HUDEP-2 (cell line): ENCODE measurements around the gene CXXC5.

Source experiments
- DNase-seq, 76 experiments: peaks; one replicate each; lab custom pipeline; 2025; ENCODE audit not compliant: unreplicated experiment in 76 of 76; lab: John Stamatoyannopoulos, UW

Gene CXXC5

DNA sequence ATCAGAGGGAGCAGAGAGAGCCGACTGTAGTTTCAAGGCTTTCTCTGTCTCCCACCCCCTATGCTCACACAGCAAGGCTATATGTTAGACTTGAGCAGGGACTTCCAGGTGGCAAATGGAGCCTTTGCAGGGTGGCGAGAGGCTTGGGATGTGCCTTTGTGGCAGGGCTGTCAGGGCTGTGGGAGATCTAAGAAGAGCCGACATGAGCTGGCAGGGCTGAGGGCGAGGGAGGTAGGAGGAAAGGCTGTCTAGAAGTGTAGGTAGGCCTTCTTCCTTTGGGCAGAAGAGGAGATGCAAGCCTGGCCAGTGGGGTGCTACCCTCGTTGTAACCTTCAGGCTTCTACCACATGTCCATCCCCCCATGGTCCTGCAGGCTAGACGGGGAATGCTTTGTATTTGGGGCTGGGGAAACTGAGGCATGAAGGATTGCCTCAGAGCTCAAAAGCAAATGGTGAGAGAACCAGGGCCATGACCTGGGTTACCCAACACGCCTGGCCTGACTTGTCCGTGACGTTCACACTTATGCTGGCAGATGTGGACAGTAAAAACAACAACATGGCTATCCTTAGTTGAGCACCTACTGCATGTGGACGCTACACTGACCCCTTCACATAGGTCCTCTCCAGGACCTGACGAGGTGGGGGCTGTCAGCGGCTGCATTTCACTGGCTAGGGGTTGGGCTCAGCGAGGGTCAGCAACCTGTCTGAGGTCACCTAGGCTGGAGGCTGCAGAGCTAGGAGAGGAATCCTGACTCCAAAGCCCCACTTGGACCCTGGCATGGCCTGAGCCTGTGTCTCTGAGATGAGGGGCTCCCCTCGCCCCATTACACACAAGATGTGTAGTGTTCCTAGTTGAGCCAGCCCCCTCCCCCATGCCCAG is 15.3 kb downstream of the CXXC5 start:
- DNase-seq, result no peak

DNA sequence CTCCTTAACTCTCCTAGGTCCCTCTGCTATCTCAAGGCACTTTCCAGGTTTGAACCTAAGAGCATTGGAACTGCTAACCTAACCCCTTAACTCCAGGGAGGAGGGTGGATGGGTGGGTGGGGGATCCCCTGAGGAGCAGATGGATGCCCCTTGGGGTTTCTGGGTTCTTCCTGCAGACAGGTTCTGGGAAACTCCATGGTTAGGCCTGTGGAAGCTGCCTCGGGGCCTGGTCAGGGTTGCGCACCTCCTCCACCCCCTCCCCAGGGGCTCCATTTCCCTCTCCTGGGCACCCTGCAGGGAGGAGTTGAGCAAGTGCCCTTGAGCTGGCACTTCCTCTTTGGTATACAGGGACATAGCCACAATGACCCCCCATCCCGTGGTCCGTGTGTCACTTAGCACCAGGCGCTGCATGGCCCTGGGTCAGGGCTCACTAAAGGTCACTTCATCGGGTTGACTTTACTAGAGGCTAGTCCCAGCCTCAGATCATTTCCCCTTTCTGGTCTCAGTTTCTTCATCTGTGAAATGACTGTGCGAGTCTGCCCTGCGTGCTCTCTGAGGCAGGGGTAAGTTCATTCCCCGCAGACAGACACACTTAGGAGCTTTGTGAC is 16.0 kb downstream of the CXXC5 start:
- peak in 1 of 76 experiments; percentile 13 for DNase-seq

DNA sequence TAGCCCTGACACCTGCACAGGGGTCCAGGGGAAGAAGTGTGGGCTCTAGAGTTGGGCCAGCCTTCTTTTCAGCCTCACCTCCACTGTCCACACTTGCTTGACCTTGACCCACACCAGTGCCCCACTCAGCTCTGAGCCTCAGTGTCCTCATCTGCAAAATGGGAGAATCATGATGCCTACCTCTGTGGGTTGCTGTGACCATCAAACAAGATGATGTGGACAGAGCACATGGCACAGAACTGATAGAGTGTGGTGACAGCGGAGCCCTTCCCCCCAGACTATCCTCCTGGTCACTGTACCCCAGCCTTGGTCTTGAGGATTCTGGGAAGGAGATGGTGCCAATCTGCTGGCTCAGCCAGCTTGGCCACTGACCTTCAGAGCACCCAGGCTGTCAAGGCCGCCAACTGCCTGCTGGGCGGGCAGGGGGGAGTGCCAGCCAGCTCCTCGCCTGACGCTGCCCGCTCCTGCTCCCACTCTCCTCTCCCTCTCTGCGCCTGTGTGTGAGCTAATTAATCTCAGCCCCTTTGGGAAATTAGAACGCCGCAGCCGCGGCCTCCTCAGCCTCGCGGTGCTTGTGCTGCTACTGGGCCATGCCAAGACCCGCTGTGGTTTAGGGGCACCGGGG is 16.7 kb downstream of the CXXC5 start:
- DNase-seq, result no peak

DNA sequence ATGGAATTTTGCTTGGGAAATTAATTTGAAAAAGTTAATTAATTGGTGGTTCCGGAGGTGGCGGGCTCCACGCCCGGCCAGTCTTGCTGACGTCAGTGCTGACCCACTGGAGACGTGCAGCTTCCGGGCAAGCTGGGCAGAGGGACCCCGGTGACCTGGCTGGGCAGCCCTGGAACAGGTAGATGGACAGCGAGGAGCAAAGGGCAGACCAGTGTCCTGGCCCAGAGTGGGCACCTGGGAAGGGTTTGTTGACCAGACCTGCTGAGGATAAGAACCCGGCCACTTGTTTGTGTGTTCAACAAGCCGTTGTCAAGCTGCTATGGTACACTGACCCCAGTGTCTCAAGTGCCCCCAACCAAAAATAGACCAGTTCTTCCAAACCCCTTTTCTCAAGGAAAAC is 17.5 kb downstream of the CXXC5 start:
- no peak for DNase-seq

DNA sequence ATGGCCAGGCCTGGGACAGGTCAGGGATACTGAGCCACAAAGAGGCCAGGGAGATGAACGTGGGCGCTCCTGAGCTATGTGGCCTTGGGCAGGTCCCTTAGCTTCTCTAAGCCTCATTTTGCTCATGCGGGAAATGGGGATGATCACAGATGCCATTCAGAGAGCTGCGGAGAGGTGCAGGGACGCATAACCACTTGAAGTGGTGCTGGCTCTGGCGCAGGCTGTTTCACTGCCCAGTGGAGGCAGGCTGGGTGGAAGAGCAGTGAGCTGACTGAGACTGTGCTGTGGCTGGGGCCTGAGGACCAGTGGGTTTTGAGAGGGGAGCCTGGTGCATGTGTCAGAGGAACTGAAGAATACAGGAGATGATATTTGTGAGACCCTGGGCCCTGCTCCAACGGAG is 18.4 kb downstream of the CXXC5 start:
- no peak for DNase-seq

DNA sequence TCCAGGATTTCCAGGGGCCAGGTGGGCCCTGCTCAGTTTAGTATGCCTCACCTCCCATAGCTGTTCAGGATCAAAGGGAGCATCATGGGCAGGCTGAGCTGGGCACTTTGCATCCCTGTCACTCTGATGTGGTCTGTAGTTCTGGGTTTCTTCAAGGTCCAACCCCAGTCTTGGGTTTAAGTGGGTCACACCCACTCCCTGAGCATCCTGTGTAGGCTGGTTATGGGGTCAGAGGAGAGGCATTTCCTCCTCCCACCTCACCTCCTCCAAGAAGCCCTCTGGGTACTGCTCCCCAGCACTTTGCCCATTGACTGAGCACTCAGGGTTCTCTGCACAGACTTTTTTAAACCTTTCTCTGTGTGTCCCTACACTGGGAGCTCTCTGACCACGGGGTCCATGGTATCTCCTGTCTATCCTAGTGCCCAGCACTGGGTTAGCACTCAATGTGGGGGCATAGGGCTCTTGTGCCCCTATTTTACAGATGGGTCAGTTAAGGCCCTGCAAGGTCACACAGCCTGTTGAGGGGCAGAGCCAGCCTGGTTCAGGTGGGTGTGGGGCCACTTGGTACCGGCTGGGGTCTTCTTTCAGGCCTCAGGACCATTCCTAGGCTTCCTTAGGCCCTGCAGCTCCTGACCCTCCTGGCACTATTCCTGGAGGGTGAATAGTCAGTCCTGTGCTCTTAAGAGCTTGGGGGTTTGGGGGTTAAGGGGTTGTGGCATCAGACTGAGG is 19.0 kb downstream of the CXXC5 start:
- DNase-seq, result peak in 8 of 76 experiments; percentile 10 to 34 (median 18)

DNA sequence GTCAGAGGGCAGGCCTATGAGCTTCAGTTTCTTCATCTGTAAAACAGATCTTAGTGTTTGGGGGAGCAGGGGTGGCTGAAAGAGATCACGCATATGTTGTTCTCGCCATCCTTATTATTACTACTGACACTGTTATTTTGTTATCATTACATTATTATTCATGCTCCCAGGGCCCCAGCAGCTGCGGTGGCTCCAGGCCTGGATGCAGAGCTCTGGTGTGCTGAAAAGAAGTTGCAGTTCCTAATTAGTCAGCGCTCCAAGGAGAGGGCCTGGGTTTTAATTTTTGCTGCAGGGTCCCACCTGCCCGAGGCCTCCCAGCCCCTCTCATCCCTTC is 19.5 kb downstream of the CXXC5 start:
- peak in 3 of 76 experiments; percentile 33 to 58 (median 45) for DNase-seq

DNA sequence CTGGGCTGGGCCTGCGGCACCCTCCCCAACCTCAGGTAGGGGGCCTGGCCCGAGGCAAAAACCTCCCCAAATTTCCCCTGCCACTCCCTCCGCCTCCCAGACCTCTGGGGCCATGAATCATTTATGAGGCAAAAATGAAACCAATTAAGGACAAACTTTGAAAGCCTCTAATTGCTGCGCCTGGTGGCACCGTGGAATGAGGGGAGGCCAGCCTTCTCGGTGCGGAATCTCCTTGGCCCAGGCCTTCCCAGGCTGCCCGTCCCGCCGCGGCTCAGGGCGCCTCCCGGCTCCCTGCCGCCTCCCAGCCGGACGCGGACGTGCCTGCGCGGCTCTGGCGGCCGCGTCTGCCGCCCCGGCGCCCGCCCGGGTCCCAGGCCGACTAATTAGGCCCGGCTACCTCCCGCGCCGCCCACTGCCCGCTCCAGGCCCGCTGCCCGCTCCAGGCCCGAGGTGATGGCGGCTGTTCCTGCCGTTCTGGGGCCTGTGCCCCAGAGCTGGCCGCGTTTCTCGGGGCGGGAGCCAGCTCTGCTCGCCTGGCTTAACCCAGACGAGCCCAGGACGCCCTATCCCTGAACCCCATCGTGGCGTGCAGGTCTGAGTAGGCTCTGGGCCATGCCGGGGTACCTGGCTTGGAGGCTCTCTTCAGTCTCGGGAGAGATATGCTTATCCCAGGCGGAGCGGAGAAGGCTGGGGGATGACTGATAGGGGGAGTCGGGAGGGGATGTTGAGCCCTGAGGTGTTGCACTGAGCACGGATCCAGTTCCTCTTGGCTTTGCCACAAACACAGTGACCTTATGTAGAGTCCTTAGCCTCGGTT is 20.1 kb downstream of the CXXC5 start:
- DNase-seq, result peak in 45 of 76 experiments; percentile 3 to 76 (median 37)

DNA sequence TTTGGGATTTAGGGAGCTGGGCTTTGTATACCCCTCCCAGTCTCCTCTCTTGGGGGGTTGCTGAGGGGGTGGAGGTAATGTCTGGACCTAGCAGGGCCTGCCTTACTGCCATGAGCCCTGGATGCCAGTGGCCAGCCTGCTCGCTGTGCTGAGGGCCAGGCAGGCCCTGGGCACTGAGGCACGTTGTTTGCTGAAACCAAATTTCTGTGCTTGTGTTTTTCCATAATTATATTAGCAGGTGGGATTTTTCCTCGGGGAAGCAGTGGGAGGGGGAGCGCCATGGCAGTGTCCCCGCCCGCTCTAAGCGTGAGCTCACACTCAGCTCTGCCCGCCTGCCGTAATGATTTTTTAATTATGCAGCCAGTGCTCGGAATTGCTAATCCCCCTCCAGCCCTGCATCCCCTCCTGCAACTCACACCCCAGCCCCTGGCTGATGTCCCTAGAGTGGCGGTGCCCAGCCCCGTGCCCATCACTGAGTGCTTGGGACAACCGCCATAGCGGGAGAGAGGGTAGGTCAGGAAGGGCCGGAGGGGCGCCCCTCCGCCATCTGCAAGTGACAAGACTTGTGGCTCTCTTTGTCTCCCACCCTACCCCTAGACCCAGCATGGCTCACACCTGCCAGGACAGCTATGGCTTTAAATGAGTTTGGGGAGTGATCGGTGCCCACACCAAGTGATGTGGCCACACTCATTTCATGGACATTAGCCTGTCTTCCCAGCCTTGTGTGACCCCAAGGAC is 20.9 kb downstream of the CXXC5 start:
- DNase-seq, result peak in 8 of 76 experiments; percentile 18 to 67 (median 52)

DNA sequence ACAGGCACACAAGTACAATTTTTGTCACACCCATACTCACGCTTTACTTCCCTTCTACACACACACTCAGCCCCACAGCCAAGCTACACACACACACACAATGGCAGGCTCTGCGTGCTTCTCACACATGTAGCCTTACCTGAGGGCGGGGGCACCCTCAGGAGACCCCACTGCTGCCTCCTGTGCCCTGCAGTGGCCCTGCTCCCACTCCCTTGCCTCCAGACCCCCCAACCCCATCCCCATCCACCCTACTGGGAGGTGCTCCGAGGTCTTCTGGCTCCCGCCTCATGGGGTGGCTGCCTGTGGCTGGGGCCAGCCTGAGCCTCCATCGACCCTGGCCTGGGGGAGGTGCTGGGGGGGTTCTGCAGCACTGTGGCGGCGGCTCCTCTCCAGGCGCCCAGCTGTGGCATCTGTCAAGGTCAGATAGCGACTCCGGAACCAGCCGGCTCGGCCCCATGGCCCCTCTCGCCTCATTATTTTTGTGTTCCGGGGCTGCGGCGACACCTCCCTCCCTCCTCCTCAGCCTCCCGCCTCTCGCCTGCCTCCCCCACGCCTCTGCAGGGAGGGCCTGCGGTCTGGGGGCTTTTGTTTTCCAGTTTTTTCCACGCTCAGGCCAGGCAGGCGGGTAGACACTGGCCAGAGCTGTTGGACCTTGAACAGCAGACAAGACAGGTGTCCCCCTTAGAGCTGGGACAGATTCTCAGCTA is 21.7 kb downstream of the CXXC5 start:
- DNase-seq, result peak in 74 of 76 experiments; percentile 56 to 96 (median 89)

DNA sequence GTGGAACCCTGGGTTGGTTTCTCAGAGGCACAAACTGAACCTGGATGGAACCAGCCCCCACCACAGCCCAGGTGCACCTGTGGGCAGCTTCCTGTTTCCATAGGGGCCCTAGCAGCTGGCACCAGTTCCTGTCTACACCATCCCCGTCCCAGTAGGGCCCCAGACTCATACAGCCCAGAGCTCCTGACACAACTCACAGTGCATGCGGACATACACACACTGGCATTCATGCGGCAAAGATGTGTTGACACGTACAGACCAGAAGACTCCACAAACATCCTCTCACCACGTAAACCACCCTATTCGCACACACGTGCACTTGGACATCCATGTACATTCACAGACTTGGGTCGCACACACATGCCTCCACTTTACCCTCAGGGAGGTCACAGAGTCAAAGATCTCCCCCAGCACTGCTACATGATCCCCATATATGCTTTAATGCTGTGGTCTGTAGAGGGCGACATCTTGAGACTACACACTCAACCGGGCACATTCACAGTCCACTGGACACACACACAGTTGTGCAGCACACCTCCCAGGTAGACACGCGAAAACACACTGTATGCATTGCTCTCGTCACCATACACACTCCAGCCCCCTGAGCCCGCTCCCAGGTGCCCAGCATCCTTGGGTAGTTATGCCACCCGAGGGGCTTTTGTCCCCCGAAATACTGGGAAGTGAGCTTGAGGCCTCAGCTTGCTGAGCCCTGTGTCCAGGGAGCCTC is 22.4 kb downstream of the CXXC5 start:
- peak in 42 of 76 experiments; percentile 18 to 89 (median 48) for DNase-seq

DNA sequence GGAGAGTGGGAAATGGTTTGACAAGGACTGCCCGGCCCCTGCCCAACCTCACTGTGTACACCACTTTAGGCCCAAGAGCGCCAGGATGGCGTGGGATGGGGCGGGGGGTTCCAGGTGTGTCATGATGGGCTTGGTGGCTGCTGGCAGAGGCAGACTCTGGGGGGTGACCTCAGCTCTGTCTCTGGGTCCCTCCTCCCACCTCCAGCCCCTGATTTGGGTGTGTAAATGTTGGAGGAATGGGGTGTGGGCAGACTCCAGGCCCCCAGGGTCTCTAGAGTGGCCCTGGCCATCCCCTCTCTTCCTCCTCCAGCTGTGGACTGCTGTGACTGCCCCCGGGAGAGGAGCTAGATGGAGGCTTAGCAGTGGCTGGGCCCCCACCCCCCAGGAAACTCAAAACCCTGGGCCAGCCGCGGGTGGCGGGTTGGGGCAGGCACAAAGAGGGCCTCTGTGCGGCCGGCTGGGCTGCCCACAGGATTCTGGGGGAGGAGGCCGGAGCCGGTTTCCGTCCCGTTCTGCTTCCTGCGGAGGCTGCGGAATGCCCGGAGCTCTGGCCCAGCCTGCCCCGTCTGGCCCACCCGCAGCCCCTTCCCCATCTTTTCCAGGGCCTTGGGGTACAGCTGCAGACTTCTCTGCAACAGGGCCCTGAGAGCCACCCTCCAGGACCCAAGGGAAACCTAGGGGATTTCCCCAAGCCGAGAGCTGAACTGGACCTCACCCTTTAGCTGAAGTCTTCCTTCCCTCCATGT is 23.1 kb downstream of the CXXC5 start:
- DNase-seq, result no peak

DNA sequence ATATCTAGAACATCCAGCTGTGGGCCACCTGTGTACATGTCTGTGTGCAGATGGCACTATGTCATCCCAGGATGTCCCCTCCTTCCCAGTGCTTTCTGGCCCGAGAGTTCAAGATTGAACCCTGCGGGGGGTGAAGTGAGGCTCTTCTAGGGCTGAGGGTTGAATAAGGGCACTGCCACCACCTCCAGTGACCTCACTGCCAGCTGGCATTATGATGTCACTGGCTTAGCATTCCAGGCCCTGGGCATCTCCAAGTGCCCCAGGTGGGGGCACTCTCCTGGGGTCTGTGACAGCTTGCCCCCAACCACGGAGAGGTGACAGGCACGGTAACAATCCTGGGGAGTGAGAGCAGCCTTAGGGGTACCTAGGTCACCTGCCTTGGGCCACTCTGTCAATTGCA is 27.1 kb downstream of the CXXC5 start:
- no peak for DNase-seq

DNA sequence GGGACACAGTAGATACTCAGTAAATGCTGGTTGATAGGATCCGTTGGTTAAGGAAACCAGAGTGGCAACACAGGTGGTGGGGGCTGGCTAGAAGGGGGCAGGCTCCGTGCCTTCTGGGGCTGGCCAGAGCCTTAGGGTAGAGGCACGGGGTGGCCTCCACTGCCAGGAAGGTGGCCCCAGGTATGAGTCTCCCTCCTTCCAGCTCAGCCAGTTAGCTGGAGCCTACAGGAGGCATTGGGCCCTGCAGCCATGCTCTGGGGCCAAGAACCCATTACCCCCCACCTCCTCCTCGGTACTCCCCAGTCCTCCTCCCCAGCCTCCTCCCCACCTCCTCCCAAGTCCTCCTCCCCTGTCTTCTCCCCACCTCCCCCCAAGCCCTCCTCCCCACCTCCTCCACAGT is 27.7 kb downstream of the CXXC5 start:
- no peak for DNase-seq

DNA sequence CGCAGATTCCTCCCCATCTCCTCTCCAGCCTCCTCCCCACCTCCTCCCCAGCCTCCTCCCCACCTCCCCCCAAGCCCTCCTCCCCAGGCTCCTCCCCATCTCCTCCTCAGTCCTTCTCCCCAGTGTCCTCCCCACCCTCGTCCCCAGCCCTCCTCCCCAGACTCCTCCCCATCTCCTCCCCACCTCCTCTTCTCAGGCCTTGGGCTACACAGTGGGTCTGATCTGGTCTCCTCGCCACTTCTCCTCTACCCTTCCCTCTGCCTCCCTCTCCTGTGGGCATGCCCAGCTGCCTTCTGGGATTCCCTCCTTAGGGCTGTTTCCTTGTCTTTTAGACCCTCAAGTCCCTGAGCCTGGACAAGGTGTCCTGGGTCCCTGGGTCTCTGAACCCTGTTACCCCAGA is 28.3 kb downstream of the CXXC5 start:
- DNase-seq, result peak in 1 of 76 experiments; percentile 9

DNA sequence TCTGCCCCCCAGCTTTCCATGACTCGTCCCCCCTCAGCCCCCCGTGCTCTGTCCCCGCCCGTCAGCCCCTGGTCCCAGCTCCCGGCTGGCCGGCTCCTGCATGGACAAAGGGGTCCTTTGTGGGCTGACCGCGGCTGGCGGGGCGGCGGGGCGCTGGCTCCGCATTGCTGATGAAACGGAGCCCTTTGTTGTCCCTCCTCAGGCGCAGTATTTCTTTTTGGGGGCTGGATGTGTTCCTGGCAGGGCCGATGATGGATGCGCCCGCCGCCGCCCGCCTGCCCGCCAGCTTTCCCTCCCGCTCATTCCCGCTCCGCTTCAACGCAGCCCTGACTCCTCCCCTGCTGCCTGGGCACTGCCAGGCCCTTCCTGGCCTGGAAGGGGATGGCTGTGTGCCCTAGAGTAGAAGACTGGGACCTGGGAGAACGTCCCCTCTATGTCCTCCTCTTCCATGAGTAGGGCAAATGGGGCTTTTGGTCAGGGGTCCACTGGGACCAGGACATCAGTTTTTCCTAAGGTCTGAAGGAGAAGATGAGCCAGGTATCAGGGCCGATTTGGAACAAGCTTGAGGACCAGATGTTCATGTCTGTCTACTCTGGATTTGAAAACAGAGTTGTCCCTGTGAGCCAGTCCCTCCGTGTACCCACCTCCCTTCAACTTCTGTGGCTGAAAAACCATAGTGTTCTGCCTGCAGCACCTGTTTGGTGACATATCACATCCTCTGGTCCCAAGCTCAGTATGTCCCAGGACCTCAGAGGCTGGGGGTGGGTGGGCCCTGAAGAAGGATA is 29.0 kb downstream of the CXXC5 start:
- DNase-seq, result no peak
